HG02943 (cell line): ENCODE measurements around the gene RMRP.
"Not testable (repeated sequence)": the region's sequence is repeated elsewhere in the genome, so short reads cannot be mapped to it uniquely, and the experiment has no call there.

Experiments used
- ATAC-seq: cut with Tn5 transposase; IDR thresholded peaks from one replicate; pipeline ENCODE4 v1.9.1; 2021; ENCODE audit warnings: mild to moderate bottlenecking, low read depth, moderate library complexity; ENCODE audit not compliant: unreplicated experiment

RMRP gene

GRCh38 chr9:35646533-35647265, 11.1 kb downstream of the RMRP start:
- ATAC-seq: peak; percentile 79

DNA sequence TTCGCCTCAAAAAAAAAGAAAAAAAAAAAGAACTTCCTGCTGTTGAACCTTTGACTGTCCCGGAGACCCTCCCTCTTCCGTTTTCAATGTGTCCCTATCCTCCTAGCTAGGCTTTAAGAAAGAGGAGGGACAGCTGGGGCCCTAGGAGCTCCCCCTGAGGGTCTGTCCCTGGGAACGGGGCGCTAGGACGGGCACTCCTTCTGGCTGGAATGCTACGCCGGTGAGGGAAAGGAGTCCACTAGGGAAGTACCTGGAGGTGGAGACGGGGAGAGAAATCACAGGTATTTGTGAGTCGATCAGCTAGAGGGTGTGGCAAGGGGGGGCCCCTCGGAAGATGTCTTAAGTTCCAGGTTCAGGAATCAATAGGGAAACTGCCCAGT, 11.7 kb downstream of the RMRP start:
- ATAC-seq: no peak

DNA sequence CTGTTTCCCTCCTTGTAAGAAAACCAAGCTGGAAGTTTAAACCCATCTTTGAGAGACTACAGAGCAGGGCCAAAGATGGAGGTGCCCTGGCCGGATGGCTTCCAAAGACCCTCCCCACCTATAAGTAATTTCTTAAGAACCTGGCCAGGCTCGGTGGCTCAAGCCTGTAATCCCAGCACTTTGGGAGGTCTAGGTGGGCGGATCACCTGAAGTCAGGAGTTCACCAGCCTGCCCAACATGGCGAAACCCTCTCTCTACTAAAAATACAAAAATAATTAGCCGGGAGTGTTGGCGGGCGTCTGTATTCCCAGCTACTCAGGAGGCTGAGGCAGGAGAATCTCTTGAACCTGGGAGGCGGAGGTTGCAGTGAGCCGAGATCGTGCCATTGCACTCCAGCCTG, 12.1 kb downstream of the RMRP start:
- ATAC-seq: not testable (repeated sequence)

DNA sequence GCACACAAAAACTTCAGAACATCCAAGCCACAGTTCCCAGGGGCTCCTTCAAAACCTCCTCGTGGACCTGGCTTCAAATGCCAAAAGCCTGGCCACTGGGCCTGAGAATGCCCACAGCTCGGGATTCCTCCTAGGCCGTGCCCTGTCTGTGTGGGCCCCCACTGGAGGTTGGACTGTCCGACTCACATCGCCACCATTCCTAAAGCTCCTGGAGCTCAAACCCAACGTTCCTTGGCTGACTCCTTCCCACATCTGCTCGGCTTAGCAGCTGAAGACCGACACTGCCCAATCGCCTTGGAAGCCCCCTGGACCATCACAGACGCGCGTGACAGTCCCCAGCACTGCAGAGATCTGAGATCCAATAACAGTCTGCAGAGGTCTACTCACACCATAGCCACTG, 14.8 kb downstream of the RMRP start:
- ATAC-seq: no peak

DNA sequence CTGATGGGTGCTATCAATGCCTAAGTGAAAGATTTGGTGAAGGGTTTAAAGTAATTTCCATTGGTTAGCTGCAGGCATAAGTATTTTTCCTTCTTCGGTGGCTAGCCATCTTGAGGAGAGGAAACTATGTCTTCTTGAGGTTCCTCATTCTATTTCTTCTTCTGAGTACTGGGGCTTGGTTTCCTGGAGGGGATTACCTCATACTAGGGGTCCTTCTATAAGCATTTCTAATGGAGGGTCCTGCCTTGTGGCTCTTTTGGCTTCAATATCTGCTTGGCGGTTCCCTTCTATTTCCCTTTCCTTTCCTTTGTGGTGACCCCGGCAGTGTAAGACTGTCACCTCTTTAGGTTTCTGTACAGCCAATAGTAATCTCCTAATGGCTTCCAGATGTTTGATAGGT, 16.3 kb downstream of the RMRP start:
- not testable (repeated sequence) for ATAC-seq

GRCh38 chr9:35640431-35640830, 17.4 kb downstream of the RMRP start:
- not testable (repeated sequence) for ATAC-seq

DNA sequence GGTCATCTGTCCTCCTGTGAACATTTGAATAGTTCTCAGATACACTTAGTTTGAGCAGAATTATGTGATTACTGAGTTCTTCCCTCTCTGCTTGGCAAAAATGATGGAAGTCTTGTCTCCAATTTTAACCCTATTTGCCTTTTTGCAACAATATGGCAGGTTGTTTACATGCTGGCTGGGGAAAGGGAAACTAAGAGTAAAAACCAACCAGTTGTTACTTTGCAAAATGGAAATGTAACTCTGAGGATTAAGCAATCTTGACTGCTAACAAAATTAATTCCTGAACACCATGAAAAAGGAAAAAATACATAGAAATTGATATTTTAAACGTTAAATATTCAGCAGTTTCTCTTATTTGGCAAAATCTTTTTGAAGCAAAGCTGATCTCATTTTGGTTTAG, 18.2 kb downstream of the RMRP start:
- ATAC-seq: no peak

DNA sequence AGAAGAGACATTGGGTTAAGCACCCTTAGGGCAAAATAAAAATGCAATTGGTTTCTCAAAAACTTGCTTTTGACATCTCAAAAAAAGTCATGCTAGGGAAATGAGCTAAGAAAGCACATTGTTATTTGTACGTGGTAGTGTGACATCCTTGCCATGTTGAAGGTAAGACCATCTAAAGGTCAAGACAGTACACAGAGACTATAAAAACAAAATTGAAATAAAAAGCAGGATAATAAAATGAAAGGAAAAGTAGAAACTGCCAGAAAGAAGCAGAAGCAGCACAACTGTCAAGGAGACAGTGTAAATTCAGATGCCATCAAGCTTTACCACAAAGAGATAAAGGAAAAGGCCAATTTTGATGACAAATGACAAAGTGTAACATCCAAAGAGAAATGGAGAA, 18.6 kb downstream of the RMRP start:
- not testable (repeated sequence) for ATAC-seq

DNA sequence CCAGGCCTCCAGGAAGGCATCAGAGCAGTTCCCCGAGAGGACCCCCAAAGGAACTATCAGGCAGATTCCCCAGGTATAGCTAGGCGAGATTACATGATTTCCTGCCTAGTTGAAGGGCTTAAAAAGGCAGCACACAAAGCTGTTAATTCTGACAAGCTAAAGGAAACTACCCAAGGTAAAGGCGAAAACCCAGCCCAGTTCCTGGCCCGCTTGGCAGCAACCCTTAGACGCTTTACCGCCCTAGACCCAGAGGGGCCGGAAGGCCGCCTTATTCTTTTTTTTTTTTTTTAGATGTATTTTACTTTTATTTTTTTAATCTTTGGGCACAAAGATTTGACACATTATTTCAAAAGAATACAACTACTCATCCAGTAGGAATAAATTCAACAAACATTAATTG, 19.1 kb downstream of the RMRP start:
- not testable (repeated sequence) for ATAC-seq

DNA sequence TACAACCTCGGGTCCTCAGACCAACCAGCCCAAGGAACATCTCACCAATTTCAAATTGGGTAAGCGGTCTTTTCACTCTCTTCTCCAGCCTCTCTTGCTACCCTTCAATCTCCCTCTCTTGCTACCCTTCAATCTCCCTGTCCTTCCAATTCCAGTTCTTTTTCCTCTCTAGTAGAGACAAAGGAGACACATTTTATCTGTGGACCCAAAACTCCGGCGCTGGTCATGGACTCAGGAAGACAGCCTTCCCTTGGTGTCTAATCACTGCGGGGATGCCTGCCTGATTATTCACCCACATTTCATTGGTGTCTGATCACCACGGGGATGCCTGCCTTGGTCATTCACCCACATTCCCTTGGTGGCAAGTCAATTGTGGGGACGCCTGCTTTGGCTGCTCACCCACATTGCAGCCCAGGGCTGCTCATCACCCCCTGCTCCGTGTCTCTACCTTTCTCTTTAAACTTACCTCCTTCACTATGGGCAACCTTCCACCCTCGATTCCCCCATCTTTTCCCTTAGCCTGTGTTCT, 20.3 kb downstream of the RMRP start:
- ATAC-seq: not testable (repeated sequence)

- not testable (repeated sequence) for ATAC-seq
Measured at GRCh38 chr9:35636877-35637246, 21.0 kb downstream of the RMRP start.

DNA sequence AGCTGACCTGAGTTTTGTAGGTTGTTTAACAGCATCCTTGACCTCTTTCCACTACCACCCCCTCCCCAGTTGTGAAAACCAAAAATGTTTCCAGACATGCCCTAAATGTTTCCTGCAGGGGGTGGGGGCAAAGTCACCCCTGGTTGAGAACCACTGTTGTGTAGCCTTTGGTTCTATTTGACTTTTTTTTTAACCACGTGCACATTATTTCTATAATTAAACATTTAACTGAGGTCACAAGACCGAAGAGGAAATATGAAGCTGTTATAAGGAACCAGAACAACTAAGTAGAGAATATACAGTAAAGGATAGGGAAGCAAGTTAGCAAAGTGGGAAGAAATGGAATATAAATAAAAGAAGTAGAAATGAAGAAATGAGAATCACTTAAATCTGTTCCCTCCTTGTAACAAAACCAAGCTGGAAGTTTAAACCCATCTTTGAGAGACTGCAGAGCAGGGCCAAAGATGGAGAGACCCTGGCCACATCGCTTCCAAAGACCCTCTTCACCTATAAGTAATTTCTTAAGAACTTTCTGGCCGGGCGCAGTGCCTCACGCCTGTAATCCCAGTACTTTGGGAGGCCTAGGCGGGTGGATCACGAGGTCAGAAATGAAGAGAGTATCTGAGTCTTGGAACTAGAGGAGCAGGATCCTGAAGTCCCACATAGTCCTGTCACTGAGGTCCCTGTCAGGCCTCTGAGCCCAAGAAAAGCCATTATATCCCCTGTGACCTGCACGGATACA, 21.5 kb downstream of the RMRP start:
- ATAC-seq: no peak

DNA sequence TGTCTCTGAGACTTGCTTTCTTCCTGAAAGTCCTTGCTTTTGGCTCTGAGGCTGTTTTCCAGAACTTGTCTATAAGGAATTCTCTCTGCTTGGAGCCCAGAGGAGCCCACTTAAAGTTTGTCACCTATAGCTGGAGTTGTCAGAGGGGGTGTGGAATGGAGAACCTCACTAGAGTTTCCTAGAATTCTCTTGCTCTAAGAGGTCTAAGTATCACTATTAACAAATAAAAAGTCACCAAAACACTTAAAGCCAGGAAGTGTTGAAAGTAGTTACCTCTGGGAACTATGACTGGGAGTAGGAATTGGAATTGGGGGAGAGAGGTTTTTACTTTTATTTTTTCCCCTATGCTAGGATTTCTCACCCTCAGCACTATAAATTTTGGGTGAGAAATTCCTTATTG, 22.1 kb downstream of the RMRP start:
- ATAC-seq: no peak

- no peak for ATAC-seq
Measured at GRCh38 chr9:35629597-35629996, 28.2 kb downstream of the RMRP start.

DNA sequence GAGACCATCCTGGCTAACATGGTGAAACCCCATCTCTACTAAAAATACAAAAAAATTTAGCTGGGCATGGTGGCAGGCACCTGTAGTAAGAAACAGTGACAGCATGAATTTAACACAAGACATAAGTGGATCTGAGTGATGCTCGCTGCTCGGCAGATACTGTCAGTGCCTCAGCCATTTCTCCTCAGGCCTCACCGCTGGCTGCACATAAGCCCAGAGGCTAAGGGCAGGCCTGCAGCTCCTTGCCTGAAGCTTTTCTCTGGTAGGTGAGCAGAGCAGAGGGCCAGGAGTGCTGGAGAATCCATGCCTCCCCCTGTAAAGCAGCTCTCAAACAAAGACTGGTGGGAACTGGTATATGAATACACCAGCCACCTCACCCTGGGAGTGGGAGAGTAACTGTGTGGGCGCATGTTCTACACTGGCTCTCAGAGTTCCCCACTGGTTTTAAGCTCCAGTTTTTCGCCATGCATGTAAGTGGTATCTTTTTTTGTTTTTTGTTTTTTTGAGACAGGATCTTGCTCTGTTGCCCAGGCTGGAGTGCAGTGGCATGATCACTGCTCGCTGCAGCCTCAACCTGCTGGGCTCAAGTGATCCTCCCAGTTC, 29.3 kb downstream of the RMRP start:
- ATAC-seq: no peak

- ATAC-seq: no peak
Measured at GRCh38 chr9:35627575-35627974, 30.2 kb downstream of the RMRP start.

- ATAC-seq: peak; percentile 54
Measured at GRCh38 chr9:35619800-35620158, 38.0 kb downstream of the RMRP start.

- ATAC-seq: peak; percentile 53
Measured at GRCh38 chr9:35618854-35619799, 38.7 kb downstream of the RMRP start.

- ATAC-seq: no peak
Measured at GRCh38 chr9:35618325-35618727, 39.5 kb downstream of the RMRP start, which contains the start of gene CD72. Gene CD72 (minus strand): TSS chr9:35618413. CDS start chr9:35618303, 110 bp downstream.

DNA sequence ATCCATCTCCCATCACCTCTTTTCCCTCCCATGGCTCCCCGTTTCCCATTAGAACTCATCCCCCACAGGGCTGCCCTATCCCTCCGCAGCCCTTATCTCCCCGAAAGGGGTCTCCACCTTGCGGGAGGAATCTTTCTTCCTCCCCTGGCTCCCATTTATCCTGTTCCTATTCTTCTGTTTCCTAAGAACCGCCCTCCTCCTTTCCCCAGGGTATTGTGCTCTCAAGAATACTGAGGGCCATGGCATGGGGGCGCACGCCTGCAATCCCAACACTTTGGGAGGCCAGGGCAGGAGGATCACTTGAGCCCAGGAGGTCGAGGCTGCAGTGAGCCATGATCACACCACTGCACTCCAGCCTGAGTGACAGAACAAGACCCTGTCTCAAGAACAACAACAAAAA, 40.3 kb downstream of the RMRP start:
- no peak for ATAC-seq
